ENCODE measurements around the gene MPHOSPH6.
"Not testable (repeated sequence)": the region's sequence is repeated elsewhere in the genome, so short reads cannot be mapped to it uniquely, and the experiment has no call there.

The MPHOSPH6 gene

DNA sequence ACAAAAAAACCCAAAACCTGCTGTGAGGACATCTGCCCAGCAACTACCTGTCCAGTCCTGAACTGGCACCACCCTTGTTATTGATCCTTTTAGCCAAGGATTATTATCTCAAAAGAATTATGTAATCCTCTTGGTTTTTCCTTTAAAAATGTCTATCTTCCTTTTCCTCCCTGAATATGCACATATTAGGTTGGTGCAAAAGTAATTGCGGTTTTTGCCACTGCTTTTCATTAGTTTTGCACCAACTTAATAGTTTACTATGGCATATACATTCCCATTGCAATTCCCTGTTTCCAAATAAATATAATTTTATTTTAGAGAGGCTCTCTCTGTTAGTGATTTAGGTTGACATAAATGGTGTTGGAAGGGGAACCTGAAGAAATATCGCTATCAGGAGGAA is 51.3 kb downstream of the MPHOSPH6 start:
- DNase-seq (ENCODE audit: low read depth in 2 of 2) = no peak

DNA sequence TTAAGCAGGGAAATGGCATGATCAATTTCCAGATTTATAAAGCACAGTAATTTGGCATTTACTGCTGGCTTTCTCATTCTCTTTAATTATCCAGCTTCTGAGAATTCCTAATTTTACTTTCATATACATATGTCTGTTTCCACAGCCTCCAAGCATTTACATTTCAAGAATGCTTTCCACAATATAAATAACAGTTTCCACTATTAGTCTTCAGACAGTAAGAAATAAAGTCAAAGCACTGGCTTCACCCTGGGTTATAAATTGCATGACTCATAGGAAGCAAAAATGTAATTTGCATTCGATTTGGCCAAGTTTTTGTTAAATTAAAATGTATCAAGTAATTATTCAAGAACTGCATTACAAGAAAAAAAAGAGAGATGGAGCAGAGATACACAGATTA is 53.5 kb downstream of the MPHOSPH6 start:
- no peak for DNase-seq (ENCODE audit: low read depth in 2 of 2)

DNA sequence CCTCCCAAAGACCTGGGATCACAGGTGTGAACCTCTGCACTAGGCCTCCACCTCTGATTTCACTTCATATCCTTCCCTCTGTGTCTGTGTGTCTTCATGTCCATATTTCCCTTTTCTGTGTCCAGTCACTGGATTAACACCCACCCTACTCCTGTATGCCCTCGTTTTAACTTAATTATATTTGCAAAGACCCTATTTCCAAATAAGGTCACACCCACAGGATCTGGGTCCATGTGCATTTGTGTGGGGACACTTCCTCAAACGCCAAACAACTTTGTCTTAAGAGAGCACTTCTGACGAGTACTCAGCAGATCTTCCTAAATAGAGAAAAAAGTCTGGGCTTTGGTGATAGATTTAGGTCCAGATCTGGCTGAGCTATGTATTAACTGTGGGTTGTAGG is 56.3 kb downstream of the MPHOSPH6 start:
- no peak for DNase-seq (ENCODE audit: low read depth in 2 of 2)

DNA sequence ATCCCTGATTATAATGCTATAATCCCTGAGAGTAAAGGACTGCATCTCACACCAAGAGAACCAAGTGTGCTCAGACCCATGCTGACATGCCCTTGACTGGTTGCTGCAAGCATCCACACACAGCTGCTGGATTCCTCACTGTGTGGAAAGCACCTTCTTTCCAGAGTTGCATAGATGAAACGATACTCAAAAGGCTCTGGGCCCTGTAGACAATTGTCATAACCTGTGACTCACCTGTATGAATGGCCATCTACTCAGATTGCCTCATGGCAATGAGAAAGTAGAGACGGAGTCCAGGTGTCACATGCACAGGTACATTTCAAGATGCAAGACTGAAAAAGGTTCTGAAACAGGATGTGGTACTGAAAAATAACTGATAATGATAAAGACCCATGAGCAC is 58.1 kb downstream of the MPHOSPH6 start:
- DNase-seq (ENCODE audit: low read depth in 2 of 2) = no peak

DNA sequence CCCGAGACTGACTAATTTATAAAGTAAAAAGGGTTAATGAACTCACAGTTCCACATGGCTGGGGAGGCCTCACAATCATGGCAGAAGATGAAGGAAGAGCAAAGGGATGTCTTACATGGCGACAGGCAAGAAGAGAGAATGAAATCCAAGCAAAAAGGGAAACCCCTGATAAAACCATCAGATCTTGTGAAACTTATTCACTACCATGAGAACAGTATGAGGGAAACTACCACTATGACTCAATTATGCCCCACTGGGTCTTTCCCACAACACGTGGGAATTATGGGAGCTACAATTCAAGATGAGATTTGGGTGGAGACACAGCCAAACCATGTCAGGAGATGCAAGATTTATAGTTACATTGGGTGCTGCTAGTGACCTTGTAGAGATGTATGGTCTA is 60.8 kb downstream of the MPHOSPH6 start:
- DNase-seq (ENCODE audit: low read depth in 2 of 2) = not testable (repeated sequence)

DNA sequence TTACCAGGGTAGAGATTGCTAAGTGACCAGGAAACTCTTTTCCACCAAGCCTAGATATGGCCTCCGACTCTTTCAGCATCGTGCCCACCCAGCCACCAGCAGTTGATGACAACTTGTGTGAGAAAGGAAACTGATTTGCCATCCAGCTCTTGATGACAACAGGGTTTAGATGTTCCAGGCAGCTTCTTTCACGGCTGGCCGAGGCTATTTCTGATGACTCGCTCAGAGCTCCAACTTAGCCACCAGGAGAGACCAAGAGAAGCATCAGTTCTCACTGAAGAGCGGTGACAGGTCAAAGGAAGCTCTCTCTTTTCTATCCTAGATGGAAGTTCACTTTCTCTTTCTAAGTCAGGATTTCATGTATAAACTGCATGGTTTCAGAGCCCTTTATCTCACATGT is 61.2 kb downstream of the MPHOSPH6 start:
- DNase-seq (ENCODE audit: low read depth in 2 of 2) = no peak

DNA sequence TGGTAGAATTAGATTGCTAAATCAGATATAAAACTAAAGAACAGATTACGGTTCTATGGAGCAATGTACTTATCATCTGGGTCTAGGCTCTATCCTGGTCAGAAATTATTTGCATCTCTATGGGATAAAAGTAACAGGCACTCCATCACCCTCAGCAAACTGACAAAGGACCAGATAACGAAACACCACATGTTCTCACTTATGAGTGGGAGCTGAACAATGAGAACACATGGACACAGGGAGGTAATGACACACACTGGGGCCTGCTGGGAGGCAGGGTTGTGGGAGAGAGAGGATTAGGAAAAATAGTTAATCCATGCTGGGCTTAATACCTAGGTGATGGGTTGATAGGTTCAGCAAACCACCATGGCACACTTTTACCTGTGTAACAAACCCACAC is 61.9 kb downstream of the MPHOSPH6 start:
- no peak for DNase-seq (ENCODE audit: low read depth in 2 of 2)

DNA sequence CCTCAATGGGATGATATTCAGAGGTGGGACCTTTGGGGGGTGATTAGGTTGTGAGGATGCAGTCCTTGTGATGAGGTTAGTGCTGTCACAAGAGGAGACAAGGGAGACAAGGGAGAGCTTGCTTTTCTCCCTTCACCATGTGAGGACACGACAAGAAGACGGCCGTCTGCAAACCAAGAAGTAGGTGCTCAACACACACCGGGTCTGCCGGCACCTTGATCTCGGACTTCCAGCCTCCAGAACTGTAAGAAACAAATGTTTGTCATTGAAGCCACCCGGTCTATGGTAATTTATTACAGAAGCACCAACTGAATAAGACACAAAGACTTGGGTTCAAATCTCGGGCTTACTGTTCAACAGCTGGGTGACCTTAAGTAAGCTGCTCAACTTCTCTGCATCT is 64.9 kb downstream of the MPHOSPH6 start:
- DNase-seq (ENCODE audit: low read depth in 2 of 2) = no peak
